ENCODE data around the gene TUBD1.

The TUBD1 gene

DNA sequence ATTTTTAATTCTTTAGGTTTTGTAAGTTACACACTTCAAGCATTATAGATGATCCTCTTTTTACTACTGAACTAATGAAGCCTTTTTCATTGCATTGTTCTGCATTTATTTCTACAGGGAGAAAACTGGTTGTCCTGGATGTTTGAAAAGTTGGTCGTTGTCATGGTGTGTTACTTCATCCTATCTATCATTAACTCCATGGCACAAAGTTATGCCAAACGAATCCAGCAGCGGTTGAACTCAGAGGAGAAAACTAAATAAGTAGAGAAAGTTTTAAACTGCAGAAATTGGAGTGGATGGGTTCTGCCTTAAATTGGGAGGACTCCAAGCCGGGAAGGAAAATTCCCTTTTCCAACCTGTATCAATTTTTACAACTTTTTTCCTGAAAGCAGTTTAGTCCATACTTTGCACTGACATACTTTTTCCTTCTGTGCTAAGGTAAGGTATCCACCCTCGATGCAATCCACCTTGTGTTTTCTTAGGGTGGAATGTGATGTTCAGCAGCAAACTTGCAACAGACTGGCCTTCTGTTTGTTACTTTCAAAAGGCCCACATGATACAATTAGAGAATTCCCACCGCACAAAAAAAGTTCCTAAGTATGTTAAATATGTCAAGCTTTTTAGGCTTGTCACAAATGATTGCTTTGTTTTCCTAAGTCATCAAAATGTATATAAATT lies 53.0 kb downstream of the TUBD1 start:
- TF ChIP-seq, protein P1, sequence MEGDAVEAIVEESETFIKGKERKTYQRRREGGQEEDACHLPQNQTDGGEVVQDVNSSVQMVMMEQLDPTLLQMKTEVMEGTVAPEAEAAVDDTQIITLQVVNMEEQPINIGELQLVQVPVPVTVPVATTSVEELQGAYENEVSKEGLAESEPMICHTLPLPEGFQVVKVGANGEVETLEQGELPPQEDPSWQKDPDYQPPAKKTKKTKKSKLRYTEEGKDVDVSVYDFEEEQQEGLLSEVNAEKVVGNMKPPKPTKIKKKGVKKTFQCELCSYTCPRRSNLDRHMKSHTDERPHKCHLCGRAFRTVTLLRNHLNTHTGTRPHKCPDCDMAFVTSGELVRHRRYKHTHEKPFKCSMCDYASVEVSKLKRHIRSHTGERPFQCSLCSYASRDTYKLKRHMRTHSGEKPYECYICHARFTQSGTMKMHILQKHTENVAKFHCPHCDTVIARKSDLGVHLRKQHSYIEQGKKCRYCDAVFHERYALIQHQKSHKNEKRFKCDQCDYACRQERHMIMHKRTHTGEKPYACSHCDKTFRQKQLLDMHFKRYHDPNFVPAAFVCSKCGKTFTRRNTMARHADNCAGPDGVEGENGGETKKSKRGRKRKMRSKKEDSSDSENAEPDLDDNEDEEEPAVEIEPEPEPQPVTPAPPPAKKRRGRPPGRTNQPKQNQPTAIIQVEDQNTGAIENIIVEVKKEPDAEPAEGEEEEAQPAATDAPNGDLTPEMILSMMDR (IDR thresholded peaks at IDR 0.05; ENCODE audit: insufficient read depth, missing control alignments) = no peak
- FAIRE-seq = no peak
- no peak for DNase-seq (ENCODE audit: insufficient read length, low spot score)

DNA sequence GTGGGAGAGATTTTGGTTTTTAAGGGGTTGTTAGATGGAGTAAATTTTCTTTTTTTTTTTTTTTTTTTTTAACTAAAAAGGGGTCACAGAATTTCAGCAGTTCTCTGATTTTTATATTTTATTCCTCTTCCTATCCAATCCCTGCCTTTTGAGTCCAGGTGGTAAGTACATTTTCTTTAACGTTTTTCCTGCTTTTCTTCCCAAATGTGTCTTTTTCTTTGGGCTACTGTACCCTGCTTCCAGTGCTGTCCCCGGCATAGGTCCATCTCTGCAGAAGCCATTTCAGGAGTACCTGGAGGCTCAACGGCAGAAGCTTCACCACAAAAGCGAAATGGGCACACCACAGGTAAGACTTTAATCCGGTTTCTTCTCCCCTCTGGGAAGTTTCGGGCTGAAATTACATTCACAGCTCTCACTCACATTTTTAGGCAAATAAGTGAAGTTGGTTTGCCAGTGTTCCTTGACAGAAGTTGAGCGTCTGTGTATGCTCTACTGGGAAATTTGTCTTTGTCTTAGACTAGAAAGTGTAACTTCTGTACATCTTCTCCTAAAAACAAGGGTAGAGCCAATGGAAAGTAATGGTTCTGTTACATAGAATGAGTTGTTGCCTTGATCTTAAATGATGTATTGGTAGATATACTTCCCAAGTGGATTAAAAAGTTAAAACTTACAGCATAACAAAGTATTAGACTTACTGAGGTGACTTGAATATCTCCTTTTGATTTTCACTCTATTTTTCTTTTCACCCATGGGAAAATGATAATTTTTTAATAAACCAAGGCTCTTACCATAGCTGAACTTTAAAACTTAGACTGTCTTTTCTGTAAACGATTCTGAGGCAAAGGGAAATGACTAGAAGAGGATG lies 54.5 kb downstream of the TUBD1 start:
- no peak for DNase-seq (ENCODE audit: insufficient read length, low spot score)
- TF ChIP-seq, protein P1 (IDR thresholded peaks at IDR 0.05; ENCODE audit: insufficient read depth, missing control alignments) = no peak
- FAIRE-seq = no peak

DNA sequence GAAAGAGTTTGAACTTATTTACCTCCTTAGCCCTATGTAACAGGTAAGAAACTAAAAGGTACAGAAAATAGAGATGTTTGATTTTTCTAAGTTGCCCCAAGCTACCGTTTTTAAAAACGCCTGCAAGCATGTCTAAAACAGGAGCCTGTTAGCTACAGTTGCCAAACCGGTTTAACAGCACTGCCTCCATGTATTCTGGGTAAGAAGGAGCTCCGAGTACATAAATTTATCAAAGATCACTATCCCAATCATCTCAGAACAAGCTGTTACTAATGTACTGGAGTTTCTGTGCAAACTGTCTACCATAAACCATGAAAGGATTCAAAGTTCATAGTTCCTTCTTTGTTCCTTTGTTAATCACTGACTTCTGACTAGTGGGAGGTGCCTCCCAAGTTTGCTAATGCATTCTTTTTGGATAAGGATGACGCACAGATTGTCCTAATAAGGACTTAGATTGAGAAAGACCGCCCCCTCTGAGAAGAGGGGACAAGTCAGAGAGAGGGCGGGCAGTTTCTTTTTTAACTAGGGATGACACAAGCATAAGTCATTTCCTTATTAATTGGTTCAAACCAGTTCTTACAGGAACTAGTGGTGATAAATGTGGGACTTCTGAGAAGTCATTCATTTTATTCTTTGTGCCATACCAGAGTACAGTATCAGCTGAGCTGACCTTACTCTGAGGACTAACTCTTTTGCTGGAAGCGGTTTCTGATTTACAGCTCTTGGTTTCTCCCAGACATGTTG lies 55.3 kb downstream of the TUBD1 start:
- DNase-seq (ENCODE audit: insufficient read length, low spot score) (no peak), FAIRE-seq (no peak)
- TF ChIP-seq, protein P1 (IDR thresholded peaks at IDR 0.05; ENCODE audit: insufficient read depth, missing control alignments) = no peak

DNA sequence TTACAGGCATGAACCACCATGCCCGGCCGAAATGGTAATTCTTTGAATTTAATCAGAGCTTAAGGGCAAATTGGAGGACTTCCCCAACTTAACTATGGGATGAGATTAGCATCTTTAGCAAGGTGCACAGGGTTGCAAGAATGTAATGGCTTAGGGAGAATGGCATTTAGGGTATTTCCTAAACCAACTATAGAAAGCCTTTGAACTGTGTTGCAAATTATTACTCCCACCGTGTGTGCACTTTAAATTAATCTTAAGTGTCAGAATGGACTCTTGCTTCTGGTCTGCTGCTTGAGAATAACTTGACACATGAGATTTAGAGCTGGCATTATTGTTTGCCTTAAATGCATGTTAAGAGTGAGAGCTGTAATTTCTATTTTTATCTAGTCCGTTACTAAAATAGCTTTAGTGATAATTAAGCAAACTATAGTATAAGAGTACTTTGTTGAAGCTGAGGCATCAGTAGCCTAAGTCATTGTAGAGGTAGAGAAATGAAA lies 59.8 kb downstream of the TUBD1 start:
- FAIRE-seq (no peak), DNase-seq (ENCODE audit: insufficient read length, low spot score) (no peak)
- TF ChIP-seq, protein P1 (IDR thresholded peaks at IDR 0.05; ENCODE audit: insufficient read depth, missing control alignments) = no peak

DNA sequence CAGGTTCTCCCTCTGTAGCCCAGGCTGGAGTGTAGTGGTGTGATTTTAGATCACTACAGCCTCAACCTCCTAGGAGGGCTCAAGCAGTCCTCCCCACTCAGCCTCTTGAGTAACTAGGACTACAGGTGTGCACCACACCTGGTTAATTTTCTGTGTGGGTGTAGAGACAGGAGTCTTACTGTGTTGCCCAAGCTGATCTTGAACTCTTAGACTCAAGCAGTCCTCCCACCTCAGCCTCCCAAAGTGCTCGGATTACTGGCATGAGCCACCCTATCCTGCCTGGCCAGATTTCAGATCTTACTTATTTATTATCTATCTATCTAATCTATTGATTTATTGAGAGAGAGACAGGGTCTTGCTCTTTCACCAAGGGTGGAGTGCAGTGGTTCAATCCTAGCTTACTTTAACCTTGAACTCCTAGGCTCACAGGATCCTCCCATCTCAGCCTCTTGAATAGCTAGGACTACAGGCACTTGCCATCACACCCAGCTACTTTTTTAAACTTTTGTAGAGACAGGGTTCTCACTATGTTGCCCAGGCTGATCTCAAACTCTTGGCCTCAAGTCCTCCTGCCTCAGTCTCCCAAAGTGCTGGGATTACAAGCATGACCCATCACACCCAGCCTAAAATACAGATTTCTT lies 61.8 kb downstream of the TUBD1 start:
- FAIRE-seq (no peak), DNase-seq (ENCODE audit: insufficient read length, low spot score) (no peak)
- TF ChIP-seq, protein P1 (IDR thresholded peaks at IDR 0.05; ENCODE audit: insufficient read depth, missing control alignments) = no peak

DNA sequence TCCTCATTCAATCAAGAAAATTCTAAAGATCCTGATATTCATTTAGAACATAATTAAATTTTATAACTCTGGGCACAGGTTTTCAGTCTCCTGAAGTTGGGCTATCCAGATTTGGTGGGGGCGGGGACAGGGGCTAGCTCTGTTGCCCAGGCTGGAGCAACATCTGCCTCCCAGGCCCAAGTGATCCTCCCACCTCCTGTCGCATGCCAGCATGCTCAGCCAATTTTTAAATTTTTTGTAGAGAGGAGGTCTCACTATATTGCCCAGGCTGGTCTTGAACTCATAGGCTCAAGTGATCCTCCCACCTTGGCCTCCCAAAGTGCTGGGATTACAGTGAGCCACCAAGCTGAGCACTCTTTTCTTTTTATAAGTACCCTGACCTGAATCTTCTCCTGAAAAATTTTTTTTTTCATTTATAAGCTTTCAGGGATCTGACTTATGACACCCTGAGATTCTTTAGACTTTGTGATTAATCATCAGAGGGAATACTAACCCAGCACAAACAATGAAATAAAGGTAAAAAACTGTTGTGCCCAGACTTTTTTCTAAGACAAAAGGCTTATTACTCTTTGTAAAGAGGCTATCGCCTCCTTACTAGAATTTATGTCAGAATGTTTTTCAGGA lies 62.6 kb downstream of the TUBD1 start:
- DNase-seq (ENCODE audit: insufficient read length, low spot score) = no peak

More for the DNA sequence above, 62.6 kb downstream of the TUBD1 start:
- FAIRE-seq = no peak
- TF ChIP-seq, protein P1 (IDR thresholded peaks at IDR 0.05; ENCODE audit: insufficient read depth, missing control alignments) = no peak

Measured in D721Med (cell line).